WI38 (cell line): Measurements from ENCODE around the gene CNOT8.

ENCODE experiments used
- H3K4me3 ChIP-seq: 2 replicates; pipeline ENCODE4 v1.5.1; 2011; ENCODE audit warnings: low read depth, mild to moderate bottlenecking, control low read depth, low read length
- TF ChIP-seq, protein P1 (sequence below): IDR thresholded peaks from 2 replicates; pipeline ENCODE4 v1.5.1; 2012; ENCODE audit warnings: low read depth, mild to moderate bottlenecking, control low read depth, low read length

The CNOT8 gene

DNA sequence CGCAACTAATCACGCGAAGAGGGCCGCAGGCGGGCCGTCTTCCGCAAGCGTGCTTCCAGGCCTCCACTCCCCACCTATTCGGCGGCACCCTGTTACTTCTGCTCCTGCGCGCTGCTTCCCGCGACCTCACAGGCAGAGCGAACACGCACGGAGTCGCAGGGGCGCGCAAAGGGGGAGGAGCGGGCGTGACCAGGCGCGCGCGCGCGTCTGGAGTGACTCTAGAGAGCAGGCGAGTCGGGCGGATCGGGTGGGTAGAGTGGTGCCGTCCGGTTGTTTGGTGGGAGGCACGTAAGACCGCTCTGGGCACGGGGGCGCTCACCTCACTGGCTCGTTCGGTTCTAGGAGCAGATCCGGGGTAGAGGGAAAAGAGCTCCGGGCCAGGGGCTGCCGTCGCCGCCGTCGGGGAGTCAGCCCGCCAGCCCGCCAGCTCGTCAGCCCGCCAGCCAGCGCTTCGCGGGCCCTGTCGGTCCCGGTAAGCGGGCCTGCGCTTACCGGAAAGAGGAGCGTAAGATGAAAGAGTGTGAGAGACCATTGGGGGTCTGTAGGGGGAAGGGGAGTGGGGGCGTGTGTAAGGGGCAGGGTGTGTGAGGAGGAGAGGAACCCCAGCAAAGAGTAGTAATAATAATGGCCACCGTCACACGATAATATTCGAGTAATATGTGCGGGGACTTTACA, at the start of gene CNOT8:
CNOT8 (plus strand) TSS at position 331 of the 675 bp plus-strand sequence. CDS start 4,652 bp downstream, outside the sequence.
- TF ChIP-seq, protein P1, sequence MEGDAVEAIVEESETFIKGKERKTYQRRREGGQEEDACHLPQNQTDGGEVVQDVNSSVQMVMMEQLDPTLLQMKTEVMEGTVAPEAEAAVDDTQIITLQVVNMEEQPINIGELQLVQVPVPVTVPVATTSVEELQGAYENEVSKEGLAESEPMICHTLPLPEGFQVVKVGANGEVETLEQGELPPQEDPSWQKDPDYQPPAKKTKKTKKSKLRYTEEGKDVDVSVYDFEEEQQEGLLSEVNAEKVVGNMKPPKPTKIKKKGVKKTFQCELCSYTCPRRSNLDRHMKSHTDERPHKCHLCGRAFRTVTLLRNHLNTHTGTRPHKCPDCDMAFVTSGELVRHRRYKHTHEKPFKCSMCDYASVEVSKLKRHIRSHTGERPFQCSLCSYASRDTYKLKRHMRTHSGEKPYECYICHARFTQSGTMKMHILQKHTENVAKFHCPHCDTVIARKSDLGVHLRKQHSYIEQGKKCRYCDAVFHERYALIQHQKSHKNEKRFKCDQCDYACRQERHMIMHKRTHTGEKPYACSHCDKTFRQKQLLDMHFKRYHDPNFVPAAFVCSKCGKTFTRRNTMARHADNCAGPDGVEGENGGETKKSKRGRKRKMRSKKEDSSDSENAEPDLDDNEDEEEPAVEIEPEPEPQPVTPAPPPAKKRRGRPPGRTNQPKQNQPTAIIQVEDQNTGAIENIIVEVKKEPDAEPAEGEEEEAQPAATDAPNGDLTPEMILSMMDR: no peak
- peak within 1 kb of the TSS; percentile 62 for H3K4me3 ChIP-seq

DNA sequence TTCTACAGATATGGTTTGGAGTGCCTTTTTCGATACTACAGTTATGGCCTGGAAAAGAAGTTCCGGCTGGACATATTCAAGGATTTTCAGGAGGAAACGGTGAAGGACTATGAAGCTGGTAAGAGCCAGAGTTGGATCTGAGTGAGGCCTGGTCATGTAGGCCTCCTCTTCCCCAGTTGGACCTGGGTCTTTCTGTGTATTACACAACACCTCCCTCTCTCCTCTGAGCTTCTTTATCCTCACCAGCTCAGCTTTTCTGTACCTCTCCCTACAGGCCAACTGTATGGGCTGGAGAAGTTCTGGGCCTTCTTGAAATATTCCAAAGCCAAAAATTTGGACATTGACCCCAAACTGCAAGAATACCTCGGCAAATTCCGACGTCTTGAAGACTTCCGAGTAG, 47.2 kb upstream of the CNOT8 start:
- TF ChIP-seq, protein P1: no peak
- no peak overlapping the region for H3K4me3 ChIP-seq

- TF ChIP-seq, protein P1: peak; percentile 86
- no peak overlapping the region for H3K4me3 ChIP-seq
These were observed 46.6 kb upstream of the CNOT8 start for GRCh38 chr5:154811653-154812465.

- TF ChIP-seq, protein P1: no peak
- no peak overlapping the region for H3K4me3 ChIP-seq
These were observed 45.3 kb upstream of the CNOT8 start for GRCh38 chr5:154813158-154813557.

GRCh38 chr5:154813736-154814135, 44.7 kb upstream of the CNOT8 start:
- H3K4me3 ChIP-seq: no peak overlapping the region
- TF ChIP-seq, protein P1: no peak

- TF ChIP-seq, protein P1: no peak
- no peak overlapping the region for H3K4me3 ChIP-seq
These were observed 43.4 kb upstream of the CNOT8 start for GRCh38 chr5:154815025-154815424.

- no peak overlapping the region for H3K4me3 ChIP-seq
- TF ChIP-seq, protein P1: no peak
These were observed 42.7 kb upstream of the CNOT8 start for GRCh38 chr5:154815684-154816247.
